Panc1 (cell line): ENCODE results near the gene SPDYE16.
"Not testable (repeated sequence)": the region's sequence is repeated elsewhere in the genome, so short reads cannot be mapped to it uniquely, and the experiment has no call there.

Experiments
- CTCF ChIP-seq: fragments of 450-650 bp; IDR thresholded peaks from 2 replicates; pipeline ENCODE4 v1.5.1; 2017; ENCODE audit warnings: mild to moderate bottlenecking
- POLR2AphosphoS5 ChIP-seq: IDR thresholded peaks from 2 replicates; pipeline ENCODE4 v1.6.1; 2012; ENCODE audit warnings: mild to moderate bottlenecking, low read depth, low read length, moderate library complexity
- SIN3A ChIP-seq: IDR thresholded peaks from 2 replicates; pipeline ENCODE4 v1.6.1; 2012; ENCODE audit warnings: low read depth, mild to moderate bottlenecking, low read length, moderate library complexity, borderline replicate concordance; ENCODE audit not compliant: insufficient read depth
- TF ChIP-seq, protein P1 (sequence below), 2 experiments: IDR thresholded peaks; 2 replicates each; pipeline ENCODE4 v1.6.1; 2011 to 2012; ENCODE audit warnings: low read depth in 2 of 2, control low read depth in 1 of 2, low read length in 1 of 2, mild to moderate bottlenecking in 1 of 2, moderate library complexity in 1 of 2; ENCODE audit not compliant: insufficient read depth in 1 of 2

- TF ChIP-seq CTCF, SIN3A, POLR2AphosphoS5: not testable (repeated sequence)
- TF ChIP-seq, protein P1, sequence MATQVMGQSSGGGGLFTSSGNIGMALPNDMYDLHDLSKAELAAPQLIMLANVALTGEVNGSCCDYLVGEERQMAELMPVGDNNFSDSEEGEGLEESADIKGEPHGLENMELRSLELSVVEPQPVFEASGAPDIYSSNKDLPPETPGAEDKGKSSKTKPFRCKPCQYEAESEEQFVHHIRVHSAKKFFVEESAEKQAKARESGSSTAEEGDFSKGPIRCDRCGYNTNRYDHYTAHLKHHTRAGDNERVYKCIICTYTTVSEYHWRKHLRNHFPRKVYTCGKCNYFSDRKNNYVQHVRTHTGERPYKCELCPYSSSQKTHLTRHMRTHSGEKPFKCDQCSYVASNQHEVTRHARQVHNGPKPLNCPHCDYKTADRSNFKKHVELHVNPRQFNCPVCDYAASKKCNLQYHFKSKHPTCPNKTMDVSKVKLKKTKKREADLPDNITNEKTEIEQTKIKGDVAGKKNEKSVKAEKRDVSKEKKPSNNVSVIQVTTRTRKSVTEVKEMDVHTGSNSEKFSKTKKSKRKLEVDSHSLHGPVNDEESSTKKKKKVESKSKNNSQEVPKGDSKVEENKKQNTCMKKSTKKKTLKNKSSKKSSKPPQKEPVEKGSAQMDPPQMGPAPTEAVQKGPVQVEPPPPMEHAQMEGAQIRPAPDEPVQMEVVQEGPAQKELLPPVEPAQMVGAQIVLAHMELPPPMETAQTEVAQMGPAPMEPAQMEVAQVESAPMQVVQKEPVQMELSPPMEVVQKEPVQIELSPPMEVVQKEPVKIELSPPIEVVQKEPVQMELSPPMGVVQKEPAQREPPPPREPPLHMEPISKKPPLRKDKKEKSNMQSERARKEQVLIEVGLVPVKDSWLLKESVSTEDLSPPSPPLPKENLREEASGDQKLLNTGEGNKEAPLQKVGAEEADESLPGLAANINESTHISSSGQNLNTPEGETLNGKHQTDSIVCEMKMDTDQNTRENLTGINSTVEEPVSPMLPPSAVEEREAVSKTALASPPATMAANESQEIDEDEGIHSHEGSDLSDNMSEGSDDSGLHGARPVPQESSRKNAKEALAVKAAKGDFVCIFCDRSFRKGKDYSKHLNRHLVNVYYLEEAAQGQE (IDR thresholded peaks at IDR 0.05; ENCODE audit: insufficient read depth in 1 of 2, low read depth in 2 of 2, low read length in 1 of 2): not testable (repeated sequence)
Measured at GRCh38 chr7:76561342-76561741, 18.2 kb upstream of the SPDYE16 start.
